ENCODE measurements around the gene DISP2. TPM values are rescaled to one million over a fixed set of nuclear protein-coding genes. Genes with fewer than 3 reads are reported as not detected.

DISP2 gene
- total RNA-seq, 1 experiment from 2014 or later, result 10.0 TPM

DNA sequence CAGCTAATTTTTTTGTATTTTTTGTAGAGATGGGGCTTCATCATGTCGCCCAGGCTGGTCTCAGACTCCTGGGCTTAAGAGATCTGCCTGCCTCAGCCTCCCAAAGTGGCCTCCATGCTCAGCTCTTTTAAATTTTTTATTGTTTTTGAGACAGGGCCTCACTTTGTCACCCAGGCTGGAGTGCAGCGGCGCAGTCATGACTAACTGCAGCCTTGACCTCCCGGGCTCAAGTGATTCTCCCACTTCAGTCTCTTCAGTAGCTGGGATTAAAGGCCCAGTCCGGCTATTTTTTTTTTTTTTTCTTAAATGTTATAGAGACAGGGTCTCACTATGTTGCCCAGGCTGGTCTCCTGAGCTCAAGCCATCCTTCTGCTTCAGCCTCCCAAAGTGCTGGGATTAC lies 67.7 kb downstream of the DISP2 start:
- no TSS peak for BruUV-seq (replicated peaks)
- POLR2A ChIA-PET, result no interaction called here
- Histone ChIP-seq H3K27me3 (ENCODE audit: control insufficient read depth, insufficient read depth, low read length) (no peaks in the 10 kb centered on the region), H3K36me3 (ENCODE audit: control insufficient read depth, insufficient read depth, low read length) (no peaks in the 10 kb centered on the region), H3K9me3 (ENCODE audit: control insufficient read depth, insufficient read depth, low read depth, low read length) (no peaks in the 10 kb centered on the region), H3K4me3 (ENCODE audit: low read depth in 2 of 2, low read length in 2 of 2) (no peak overlapping the region), H3K4me1 (ENCODE audit: control insufficient read depth, insufficient read depth, low read length) (peaks cover 12% of the 10 kb centered on the region), H3K27ac (ENCODE audit: low read length) (no peak overlapping the region)
- CTCF ChIA-PET, result no interaction called here
- no peak for DNase-seq (ENCODE audit: low read depth, low spot score)
- in situ Hi-C loops (cut with HindIII; ENCODE audit: low pct_unique_long_range_greater_than_20kb, low sequenced_read_pairs) (no loop called here), intact Hi-C loops (cut with micrococcal nuclease; ENCODE audit: unreplicated experiment) (no loop called here)
- no peak for ATAC-seq
- TF ChIP-seq TCF7L2 (IDR thresholded peaks at IDR 0.05; ENCODE audit: low read depth, low read length), result no peak
- TF ChIP-seq SIN3A (IDR thresholded peaks at IDR 0.05; ENCODE audit: borderline replicate concordance, insufficient read depth, low read depth, low read length), result no peak
- TF ChIP-seq REST (IDR thresholded peaks at IDR 0.05; ENCODE audit: insufficient read depth in 1 of 2, low read depth in 2 of 2, low read length in 1 of 2), result no peak
- TF ChIP-seq CTCF (IDR thresholded peaks at IDR 0.05), result no peak
- no peak for TF ChIP-seq POLR2AphosphoS5 (IDR thresholded peaks at IDR 0.05; ENCODE audit: low read depth, low read length)

DNA sequence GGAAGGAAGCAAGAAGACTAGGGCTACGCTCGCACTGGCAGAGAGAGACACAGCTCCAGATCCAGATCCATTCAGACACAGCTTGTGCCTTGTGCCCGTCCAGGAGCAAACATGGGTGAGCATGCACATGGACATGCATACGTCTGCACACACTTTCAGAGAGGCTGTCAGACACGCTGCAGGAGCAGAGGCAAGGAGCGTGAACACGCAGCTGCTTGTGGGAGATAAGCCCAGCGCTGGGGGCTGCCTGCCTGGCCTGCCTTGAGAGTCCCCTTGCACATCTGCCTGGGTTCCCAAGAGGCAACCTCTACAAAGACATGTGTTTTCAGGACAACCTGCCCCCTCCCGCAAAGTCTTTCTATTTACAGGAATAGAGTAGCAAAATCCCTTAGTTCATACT lies 69.2 kb downstream of the DISP2 start:
- TF ChIP-seq TCF7L2 (IDR thresholded peaks at IDR 0.05; ENCODE audit: low read depth, low read length), result no peak
- no peak for TF ChIP-seq REST (IDR thresholded peaks at IDR 0.05; ENCODE audit: insufficient read depth in 1 of 2, low read depth in 2 of 2, low read length in 1 of 2)
- ChIA-PET POLR2A (no interaction called here), CTCF (no interaction called here)
- DNase-seq (ENCODE audit: low read depth, low spot score) (no peak), ATAC-seq (no peak)
- no peak overlapping the region for H3K4me3 ChIP-seq (ENCODE audit: low read depth in 2 of 2, low read length in 2 of 2)
- no TSS peak for BruUV-seq (replicated peaks)
- no peaks in the 10 kb centered on the region for H3K4me1 ChIP-seq (ENCODE audit: control insufficient read depth, insufficient read depth, low read length)
- intact Hi-C loops (cut with micrococcal nuclease; ENCODE audit: unreplicated experiment) (no loop called here), in situ Hi-C loops (cut with HindIII; ENCODE audit: low pct_unique_long_range_greater_than_20kb, low sequenced_read_pairs) (no loop called here)
- H3K36me3 ChIP-seq (ENCODE audit: control insufficient read depth, insufficient read depth, low read length), result no peaks in the 10 kb centered on the region
- H3K9me3 ChIP-seq (ENCODE audit: control insufficient read depth, insufficient read depth, low read depth, low read length), result no peaks in the 10 kb centered on the region
- no peak overlapping the region for H3K27ac ChIP-seq (ENCODE audit: low read length)
- H3K27me3 ChIP-seq (ENCODE audit: control insufficient read depth, insufficient read depth, low read length), result no peaks in the 10 kb centered on the region

Measured in Panc1 (cell line).